ENCODE measurements around the gene MARCO. TPM values are rescaled to one million over a fixed set of nuclear protein-coding genes. Genes with fewer than 3 reads are reported as not detected.

The MARCO gene
- total RNA-seq, 1 experiment from 2014 or later = 0.54 TPM

DNA sequence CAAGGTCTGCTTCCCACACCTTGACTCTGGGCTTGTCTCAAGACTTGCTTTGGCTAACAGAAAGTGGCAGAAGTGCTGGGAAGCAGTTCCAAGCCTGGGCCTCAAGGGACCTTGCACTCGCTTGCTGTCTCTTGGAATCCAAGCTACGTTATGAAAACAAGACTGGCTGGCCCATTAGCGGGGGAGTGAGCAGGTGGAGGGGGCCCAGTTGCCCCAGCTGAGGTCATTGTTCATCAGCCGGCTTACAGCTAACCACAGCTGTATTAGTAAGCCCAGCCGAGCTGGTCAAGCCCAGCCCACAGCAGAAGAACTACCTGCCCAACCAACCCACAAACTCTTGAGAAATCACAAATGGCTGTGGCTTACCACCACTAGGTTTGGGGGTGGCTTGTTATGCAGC is 63.1 kb downstream of the MARCO start:
- DNase-seq (ENCODE audit: low read depth, low spot score) (no peak), ATAC-seq (no peak)
- Histone ChIP-seq H3K4me1 (ENCODE audit: control insufficient read depth in 1 of 2, insufficient read depth in 2 of 2, low read length in 2 of 2) (no peaks in the 10 kb centered on the region), H3K9ac (ENCODE audit: low read length) (no peak overlapping the region), H3K4me3 (replicated peaks in 1 of 2; ENCODE audit: low read depth in 1 of 2, low read length in 2 of 2) (no peak overlapping the region), H3K9me2 (ENCODE audit: insufficient read depth) (no peaks in the 10 kb centered on the region), H3K79me2 (ENCODE audit: insufficient read depth, low read length) (no peaks in the 10 kb centered on the region), H3K27ac (ENCODE audit: low read depth, low read length) (no peak overlapping the region), H3K36me3 (ENCODE audit: control insufficient read depth in 1 of 2, insufficient read depth in 2 of 2, low read length in 2 of 2) (no peaks in the 10 kb centered on the region), H4K20me1 (ENCODE audit: insufficient read depth) (no peaks in the 10 kb centered on the region), H3K9me3 (ENCODE audit: control insufficient read depth in 1 of 2, insufficient read depth in 1 of 2, low read depth in 1 of 2, low read length in 2 of 2) (no peaks in the 10 kb centered on the region), H3K27me3 (ENCODE audit: insufficient read depth, low read length) (no peaks in the 10 kb centered on the region), H2AFZ (ENCODE audit: low read depth, low read length, poor library complexity, severe bottlenecking) (no peak overlapping the region), H3K4me2 (ENCODE audit: low read length) (no peak overlapping the region)
- intact Hi-C loops (cut with micrococcal nuclease) = no loop called here
- RAD21 ChIA-PET (ENCODE audit: low non-redundant PET in 1 of 2, low total read pairs in 2 of 2, uncharacterized antibody in 2 of 2, unreplicated experiment in 2 of 2) = no interaction called here
- CTCF ChIA-PET = interaction anchor here (1.0 kb wide), 1 partner anchor 124 kb away, joined by 3 read pairs; no protein-coding TSS in a partner anchor
- POLR2A ChIA-PET = no interaction called here
- TF ChIP-seq SIN3A (IDR thresholded peaks at IDR 0.05; ENCODE audit: low read depth) (no peak), YY1 (IDR thresholded peaks at IDR 0.05; ENCODE audit: extremely low read depth, insufficient replicate concordance, low read depth, low read length) (no peak), RAD21 (IDR thresholded peaks at IDR 0.05; ENCODE audit: low read depth) (no peak), ELF1 (IDR thresholded peaks at IDR 0.05; ENCODE audit: borderline replicate concordance, low read depth) (no peak), CBX3 (IDR thresholded peaks at IDR 0.05; ENCODE audit: low read depth) (no peak), ZFX (IDR thresholded peaks at IDR 0.05) (no peak), FOSL1 (IDR thresholded peaks at IDR 0.05; ENCODE audit: low read depth) (no peak), EZH2phosphoT487 (IDR thresholded peaks at IDR 0.05; ENCODE audit: borderline replicate concordance) (no peak), SRF (IDR thresholded peaks at IDR 0.05; ENCODE audit: low read depth) (no peak), POLR2AphosphoS5 (IDR thresholded peaks at IDR 0.05; ENCODE audit: low read depth, low read length) (no peak), SP1 (IDR thresholded peaks at IDR 0.05; ENCODE audit: low read depth) (no peak), EGR1 (IDR thresholded peaks at IDR 0.05; ENCODE audit: low read depth) (no peak), MAX (IDR thresholded peaks at IDR 0.05) (no peak), CEBPB (IDR thresholded peaks at IDR 0.05; ENCODE audit: low read depth) (no peak)
- TF ChIP-seq, protein P1, sequence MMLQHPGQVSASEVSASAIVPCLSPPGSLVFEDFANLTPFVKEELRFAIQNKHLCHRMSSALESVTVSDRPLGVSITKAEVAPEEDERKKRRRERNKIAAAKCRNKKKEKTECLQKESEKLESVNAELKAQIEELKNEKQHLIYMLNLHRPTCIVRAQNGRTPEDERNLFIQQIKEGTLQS (IDR thresholded peaks at IDR 0.05) = no peak
- TF ChIP-seq, protein P2, sequence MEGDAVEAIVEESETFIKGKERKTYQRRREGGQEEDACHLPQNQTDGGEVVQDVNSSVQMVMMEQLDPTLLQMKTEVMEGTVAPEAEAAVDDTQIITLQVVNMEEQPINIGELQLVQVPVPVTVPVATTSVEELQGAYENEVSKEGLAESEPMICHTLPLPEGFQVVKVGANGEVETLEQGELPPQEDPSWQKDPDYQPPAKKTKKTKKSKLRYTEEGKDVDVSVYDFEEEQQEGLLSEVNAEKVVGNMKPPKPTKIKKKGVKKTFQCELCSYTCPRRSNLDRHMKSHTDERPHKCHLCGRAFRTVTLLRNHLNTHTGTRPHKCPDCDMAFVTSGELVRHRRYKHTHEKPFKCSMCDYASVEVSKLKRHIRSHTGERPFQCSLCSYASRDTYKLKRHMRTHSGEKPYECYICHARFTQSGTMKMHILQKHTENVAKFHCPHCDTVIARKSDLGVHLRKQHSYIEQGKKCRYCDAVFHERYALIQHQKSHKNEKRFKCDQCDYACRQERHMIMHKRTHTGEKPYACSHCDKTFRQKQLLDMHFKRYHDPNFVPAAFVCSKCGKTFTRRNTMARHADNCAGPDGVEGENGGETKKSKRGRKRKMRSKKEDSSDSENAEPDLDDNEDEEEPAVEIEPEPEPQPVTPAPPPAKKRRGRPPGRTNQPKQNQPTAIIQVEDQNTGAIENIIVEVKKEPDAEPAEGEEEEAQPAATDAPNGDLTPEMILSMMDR (IDR thresholded peaks at IDR 0.05 in 2 of 3, conservative IDR thresholded peaks at IDR 0.05 in 1 of 3; ENCODE audit: borderline replicate concordance in 1 of 3, insufficient read depth in 1 of 3, low read depth in 2 of 3, low read length in 2 of 3) = no peak
- TF ChIP-seq, protein P3, sequence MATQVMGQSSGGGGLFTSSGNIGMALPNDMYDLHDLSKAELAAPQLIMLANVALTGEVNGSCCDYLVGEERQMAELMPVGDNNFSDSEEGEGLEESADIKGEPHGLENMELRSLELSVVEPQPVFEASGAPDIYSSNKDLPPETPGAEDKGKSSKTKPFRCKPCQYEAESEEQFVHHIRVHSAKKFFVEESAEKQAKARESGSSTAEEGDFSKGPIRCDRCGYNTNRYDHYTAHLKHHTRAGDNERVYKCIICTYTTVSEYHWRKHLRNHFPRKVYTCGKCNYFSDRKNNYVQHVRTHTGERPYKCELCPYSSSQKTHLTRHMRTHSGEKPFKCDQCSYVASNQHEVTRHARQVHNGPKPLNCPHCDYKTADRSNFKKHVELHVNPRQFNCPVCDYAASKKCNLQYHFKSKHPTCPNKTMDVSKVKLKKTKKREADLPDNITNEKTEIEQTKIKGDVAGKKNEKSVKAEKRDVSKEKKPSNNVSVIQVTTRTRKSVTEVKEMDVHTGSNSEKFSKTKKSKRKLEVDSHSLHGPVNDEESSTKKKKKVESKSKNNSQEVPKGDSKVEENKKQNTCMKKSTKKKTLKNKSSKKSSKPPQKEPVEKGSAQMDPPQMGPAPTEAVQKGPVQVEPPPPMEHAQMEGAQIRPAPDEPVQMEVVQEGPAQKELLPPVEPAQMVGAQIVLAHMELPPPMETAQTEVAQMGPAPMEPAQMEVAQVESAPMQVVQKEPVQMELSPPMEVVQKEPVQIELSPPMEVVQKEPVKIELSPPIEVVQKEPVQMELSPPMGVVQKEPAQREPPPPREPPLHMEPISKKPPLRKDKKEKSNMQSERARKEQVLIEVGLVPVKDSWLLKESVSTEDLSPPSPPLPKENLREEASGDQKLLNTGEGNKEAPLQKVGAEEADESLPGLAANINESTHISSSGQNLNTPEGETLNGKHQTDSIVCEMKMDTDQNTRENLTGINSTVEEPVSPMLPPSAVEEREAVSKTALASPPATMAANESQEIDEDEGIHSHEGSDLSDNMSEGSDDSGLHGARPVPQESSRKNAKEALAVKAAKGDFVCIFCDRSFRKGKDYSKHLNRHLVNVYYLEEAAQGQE (IDR thresholded peaks at IDR 0.05; ENCODE audit: low read depth) = no peak
- BruUV-seq (replicated peaks) = no TSS peak

Measured in HCT116 (cell line).